GM12873 (cell line): ENCODE data around the gene KRT34.

Experiments
- TF ChIP-seq, protein P1 (sequence below): IDR thresholded peaks from 2 replicates; pipeline ENCODE4 v1.5.1; 2012; ENCODE audit warnings: low read depth, mild to moderate bottlenecking, moderate library complexity, low read length, control low read depth; ENCODE audit not compliant: insufficient read depth; ENCODE audit errors: missing control alignments

Gene KRT34

GRCh38 chr17:41392278-41392677, 10.2 kb upstream of the KRT34 start:
- TF ChIP-seq, protein P1, sequence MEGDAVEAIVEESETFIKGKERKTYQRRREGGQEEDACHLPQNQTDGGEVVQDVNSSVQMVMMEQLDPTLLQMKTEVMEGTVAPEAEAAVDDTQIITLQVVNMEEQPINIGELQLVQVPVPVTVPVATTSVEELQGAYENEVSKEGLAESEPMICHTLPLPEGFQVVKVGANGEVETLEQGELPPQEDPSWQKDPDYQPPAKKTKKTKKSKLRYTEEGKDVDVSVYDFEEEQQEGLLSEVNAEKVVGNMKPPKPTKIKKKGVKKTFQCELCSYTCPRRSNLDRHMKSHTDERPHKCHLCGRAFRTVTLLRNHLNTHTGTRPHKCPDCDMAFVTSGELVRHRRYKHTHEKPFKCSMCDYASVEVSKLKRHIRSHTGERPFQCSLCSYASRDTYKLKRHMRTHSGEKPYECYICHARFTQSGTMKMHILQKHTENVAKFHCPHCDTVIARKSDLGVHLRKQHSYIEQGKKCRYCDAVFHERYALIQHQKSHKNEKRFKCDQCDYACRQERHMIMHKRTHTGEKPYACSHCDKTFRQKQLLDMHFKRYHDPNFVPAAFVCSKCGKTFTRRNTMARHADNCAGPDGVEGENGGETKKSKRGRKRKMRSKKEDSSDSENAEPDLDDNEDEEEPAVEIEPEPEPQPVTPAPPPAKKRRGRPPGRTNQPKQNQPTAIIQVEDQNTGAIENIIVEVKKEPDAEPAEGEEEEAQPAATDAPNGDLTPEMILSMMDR = no peak

DNA sequence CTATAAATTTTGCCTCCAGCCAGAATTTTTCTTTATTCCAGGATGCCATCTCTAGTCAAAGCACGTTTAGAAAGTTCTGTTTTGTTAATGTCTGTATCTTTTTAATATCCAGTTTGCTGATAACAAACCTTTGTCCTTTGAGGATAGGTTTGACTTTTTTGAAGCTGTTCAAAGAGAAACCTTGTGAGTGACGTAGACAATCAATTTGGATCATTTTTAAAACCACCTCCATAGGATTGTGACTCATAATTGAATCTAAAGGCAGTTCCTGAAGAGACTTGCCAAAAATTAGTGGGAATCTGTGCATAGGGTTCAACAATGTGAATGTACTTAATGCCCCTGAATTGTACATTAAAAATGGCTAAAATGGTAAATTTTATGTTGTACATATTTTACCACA, 9.4 kb upstream of the KRT34 start:
- TF ChIP-seq, protein P1 = no peak

- TF ChIP-seq, protein P1 = no peak
Measured at GRCh38 chr17:41390411-41390938, 8.4 kb upstream of the KRT34 start.

DNA sequence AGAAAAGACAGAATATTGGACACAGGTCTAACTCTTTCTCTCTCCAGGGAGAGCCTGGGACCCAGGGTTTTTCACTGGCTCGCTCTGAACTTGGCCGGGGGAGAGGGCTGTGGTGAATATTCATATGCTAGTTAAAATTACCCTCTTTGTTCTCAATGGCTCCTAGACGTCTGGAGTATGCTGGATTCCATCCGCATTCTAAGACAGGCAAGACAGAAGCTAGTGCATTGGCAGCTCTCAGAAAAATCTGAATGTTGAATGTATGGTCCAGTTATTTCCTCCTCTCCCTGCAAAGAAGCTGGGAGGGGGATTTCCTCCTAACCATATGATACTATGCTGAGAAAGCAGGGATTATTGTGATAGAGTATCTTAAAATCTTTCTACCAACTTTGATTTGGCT, 5.6 kb upstream of the KRT34 start:
- TF ChIP-seq, protein P1 = no peak

GRCh38 chr17:41386227-41386626, 4.1 kb upstream of the KRT34 start:
- TF ChIP-seq, protein P1 = no peak

DNA sequence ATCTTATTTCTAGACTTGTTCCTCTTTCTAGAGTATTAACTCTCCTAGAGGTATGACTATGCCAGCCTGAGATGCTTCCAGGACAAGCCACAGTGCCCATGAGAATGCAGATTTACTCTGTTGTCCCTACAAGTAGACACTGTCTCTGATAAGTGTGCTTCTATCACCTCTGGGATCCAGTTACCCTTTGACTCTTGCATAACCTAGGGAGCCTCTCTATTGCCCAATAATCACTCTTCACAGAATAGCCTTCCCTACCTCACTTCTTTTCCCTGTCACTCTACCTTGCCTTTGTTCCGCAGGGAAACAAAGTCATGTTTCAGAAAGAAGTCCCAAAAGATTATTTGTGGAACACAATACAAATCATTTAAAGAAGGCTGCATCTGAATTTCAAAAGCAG, 1.6 kb upstream of the KRT34 start:
- TF ChIP-seq, protein P1 = no peak

DNA sequence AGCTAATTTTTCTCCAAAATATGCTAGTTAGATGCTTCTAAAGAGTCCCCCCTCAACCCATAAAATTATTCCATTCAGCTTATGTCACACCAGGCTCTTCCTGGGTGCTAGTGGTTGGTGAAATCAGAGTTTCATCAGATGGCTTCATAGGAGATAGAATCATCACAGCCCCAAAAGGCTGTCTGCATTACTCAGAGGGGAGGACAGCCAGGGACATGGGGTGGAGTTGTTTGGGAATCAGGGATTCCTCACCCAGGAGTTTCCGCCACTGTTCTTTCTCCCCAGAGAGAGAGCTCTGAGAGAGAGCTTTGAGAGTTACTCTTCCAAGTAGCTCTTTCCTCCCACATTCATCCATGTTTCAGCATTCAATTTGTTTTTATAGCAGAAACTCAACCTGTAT, 288 bp upstream of the KRT34 start:
- TF ChIP-seq, protein P1 = no peak
